ENCODE measurements around the gene ACAD9.

ACAD9 gene

GRCh38 chr3:128914966-128915645 lies 35.7 kb downstream of the ACAD9 start:
- H3K18ac ChIP-seq (ENCODE audit: low read depth in 1 of 2, low read length in 2 of 2), result no peak overlapping the region
- H3K79me1 ChIP-seq (replicated peaks; ENCODE audit: low read length, poor library complexity, severe bottlenecking), result no peaks in the 10 kb centered on the region
- H4K91ac ChIP-seq (ENCODE audit: low read length), result no peak overlapping the region
- H2BK15ac ChIP-seq (ENCODE audit: low read depth, poor library complexity, severe bottlenecking), result no peak overlapping the region
- H3K4me3 ChIP-seq (ENCODE audit: insufficient read depth in 1 of 2, low read depth in 1 of 2, low read length in 2 of 2), result no peak overlapping the region
- no peak overlapping the region for H3K27ac ChIP-seq (ENCODE audit: low read length, poor library complexity, severe bottlenecking)
- WGBS, result 99% methylated on average over 10 of the region's 10 CpGs
- H3K9ac ChIP-seq (ENCODE audit: low read length), result no peak overlapping the region
- H2AK5ac ChIP-seq (ENCODE audit: low read length, severe bottlenecking), result no peak overlapping the region
- H3K4me1 ChIP-seq (ENCODE audit: control insufficient read depth, insufficient read depth, low read depth, low read length), result no peaks in the 10 kb centered on the region
- no peak overlapping the region for H2BK5ac ChIP-seq (ENCODE audit: low read depth, low read length, poor library complexity, severe bottlenecking)
- H3K9me3 ChIP-seq (ENCODE audit: control insufficient read depth, low read length), result peaks cover 13% of the 10 kb centered on the region
- no peak overlapping the region for H4K8ac ChIP-seq (ENCODE audit: low read length)
- no peak overlapping the region for H3K14ac ChIP-seq (ENCODE audit: low read length in 2 of 2)
- DNase-seq, result no peak
- no peak overlapping the region for H3K23ac ChIP-seq (ENCODE audit: low read length in 2 of 2)
- H2BK120ac ChIP-seq (ENCODE audit: low read depth, low read length), result no peak overlapping the region
- no peak overlapping the region for H2BK12ac ChIP-seq (ENCODE audit: low read length in 2 of 2)
- H3K36me3 ChIP-seq (ENCODE audit: control insufficient read depth in 1 of 2, insufficient read depth in 2 of 2, low read depth in 1 of 2, low read length in 2 of 2), result peaks cover 56 to 93% of the 10 kb centered on the region in 2 experiments
- H2AFZ ChIP-seq (ENCODE audit: low read depth, low read length), result no peak overlapping the region
- no peaks in the 10 kb centered on the region for H3K27me3 ChIP-seq (ENCODE audit: control insufficient read depth in 1 of 2, insufficient read depth in 1 of 2, low read length in 2 of 2)
- no peak overlapping the region for H3K4ac ChIP-seq (ENCODE audit: low read depth in 1 of 2, low read length in 2 of 2)
- no peak overlapping the region for H3K4me2 ChIP-seq (ENCODE audit: low read length, poor library complexity, severe bottlenecking)

DNA sequence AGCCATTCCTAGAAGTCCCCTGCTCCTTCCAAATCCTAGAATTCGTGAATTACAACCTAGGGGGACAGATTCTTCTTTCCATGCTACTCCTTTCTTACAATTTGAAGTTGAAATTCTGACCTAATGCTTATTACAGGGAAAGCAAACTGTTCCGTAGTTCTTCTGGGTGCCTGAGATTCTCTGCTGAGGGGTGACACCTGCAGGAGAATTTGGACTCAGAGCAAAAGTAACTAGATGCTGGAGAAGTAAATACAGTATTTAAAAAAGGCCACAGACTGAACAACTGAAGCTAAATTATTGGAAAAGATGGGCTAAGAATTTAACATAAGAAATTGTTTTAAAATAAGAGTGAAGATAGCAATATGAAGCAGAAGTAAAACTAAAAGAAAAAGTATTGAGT lies 37.9 kb downstream of the ACAD9 start:
- Histone ChIP-seq H2BK12ac (ENCODE audit: low read length in 2 of 2) (no peak overlapping the region), H3K4me2 (ENCODE audit: low read length, poor library complexity, severe bottlenecking) (no peak overlapping the region), H3K14ac (ENCODE audit: low read length in 2 of 2) (no peak overlapping the region), H4K8ac (ENCODE audit: low read length) (no peak overlapping the region), H3K4me3 (ENCODE audit: insufficient read depth in 1 of 2, low read depth in 1 of 2, low read length in 2 of 2) (no peak overlapping the region), H2BK120ac (ENCODE audit: low read depth, low read length) (no peak overlapping the region), H2BK5ac (ENCODE audit: low read depth, low read length, poor library complexity, severe bottlenecking) (no peak overlapping the region), H4K91ac (ENCODE audit: low read length) (no peak overlapping the region), H3K27me3 (ENCODE audit: control insufficient read depth in 1 of 2, insufficient read depth in 1 of 2, low read length in 2 of 2) (no peaks in the 10 kb centered on the region), H3K4me1 (ENCODE audit: control insufficient read depth, insufficient read depth, low read depth, low read length) (no peaks in the 10 kb centered on the region), H3K79me1 (replicated peaks; ENCODE audit: low read length, poor library complexity, severe bottlenecking) (no peaks in the 10 kb centered on the region), H2AFZ (ENCODE audit: low read depth, low read length) (no peak overlapping the region), H3K36me3 (ENCODE audit: control insufficient read depth in 1 of 2, insufficient read depth in 2 of 2, low read depth in 1 of 2, low read length in 2 of 2) (peaks cover 34 to 72% of the 10 kb centered on the region in 2 experiments), H3K9me3 (ENCODE audit: control insufficient read depth, low read length) (peaks cover 26% of the 10 kb centered on the region), H2BK15ac (ENCODE audit: low read depth, poor library complexity, severe bottlenecking) (no peak overlapping the region), H3K9ac (ENCODE audit: low read length) (no peak overlapping the region), H2AK5ac (ENCODE audit: low read length, severe bottlenecking) (no peak overlapping the region), H3K23ac (ENCODE audit: low read length in 2 of 2) (no peak overlapping the region), H3K27ac (ENCODE audit: low read length, poor library complexity, severe bottlenecking) (no peak overlapping the region), H3K4ac (ENCODE audit: low read depth in 1 of 2, low read length in 2 of 2) (no peak overlapping the region), H3K18ac (ENCODE audit: low read depth in 1 of 2, low read length in 2 of 2) (no peak overlapping the region)
- DNase-seq, result no peak
- 97% methylated on average over 2 of the region's 2 CpGs for WGBS

DNA sequence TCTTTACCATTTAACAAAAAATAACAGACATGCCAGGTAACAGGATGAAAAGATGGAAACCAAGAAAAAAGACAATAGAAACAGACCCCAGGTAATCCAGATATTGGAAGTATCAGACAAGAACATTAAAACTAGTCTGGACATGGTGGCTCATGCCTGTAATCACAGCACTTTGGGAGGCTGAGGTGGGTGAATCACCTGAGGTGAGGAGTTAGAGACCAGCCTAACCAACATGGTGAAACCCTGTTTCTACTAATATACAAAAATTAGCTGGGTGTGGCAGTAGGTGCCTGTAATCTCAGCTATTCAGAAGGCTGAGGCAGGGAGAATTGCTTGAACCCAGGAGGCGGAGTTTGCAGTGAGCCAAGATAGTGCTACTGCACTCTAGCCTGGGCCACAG lies 40.6 kb downstream of the ACAD9 start:
- no peak overlapping the region for H3K27ac ChIP-seq (ENCODE audit: low read length, poor library complexity, severe bottlenecking)
- H3K23ac ChIP-seq (ENCODE audit: low read length in 2 of 2), result no peak overlapping the region
- no peak overlapping the region for H3K18ac ChIP-seq (ENCODE audit: low read depth in 1 of 2, low read length in 2 of 2)
- no peak overlapping the region for H2AK5ac ChIP-seq (ENCODE audit: low read length, severe bottlenecking)
- no CpG with 5 or more reads among the region's 1 CpG for WGBS
- H2BK15ac ChIP-seq (ENCODE audit: low read depth, poor library complexity, severe bottlenecking), result no peak overlapping the region
- peaks cover 8 to 45% of the 10 kb centered on the region in 2 experiments for H3K36me3 ChIP-seq (ENCODE audit: control insufficient read depth in 1 of 2, insufficient read depth in 2 of 2, low read depth in 1 of 2, low read length in 2 of 2)
- no peak overlapping the region for H3K4me3 ChIP-seq (ENCODE audit: insufficient read depth in 1 of 2, low read depth in 1 of 2, low read length in 2 of 2)
- no peak overlapping the region for H2BK120ac ChIP-seq (ENCODE audit: low read depth, low read length)
- peaks cover 50% of the 10 kb centered on the region for H3K9me3 ChIP-seq (ENCODE audit: control insufficient read depth, low read length)
- H2BK5ac ChIP-seq (ENCODE audit: low read depth, low read length, poor library complexity, severe bottlenecking), result no peak overlapping the region
- no peak overlapping the region for H3K4me2 ChIP-seq (ENCODE audit: low read length, poor library complexity, severe bottlenecking)
- no peak overlapping the region for H3K9ac ChIP-seq (ENCODE audit: low read length)
- no peak overlapping the region for H2AFZ ChIP-seq (ENCODE audit: low read depth, low read length)
- no peak overlapping the region for H3K4ac ChIP-seq (ENCODE audit: low read depth in 1 of 2, low read length in 2 of 2)
- no peaks in the 10 kb centered on the region for H3K4me1 ChIP-seq (ENCODE audit: control insufficient read depth, insufficient read depth, low read depth, low read length)
- no peaks in the 10 kb centered on the region for H3K79me1 ChIP-seq (replicated peaks; ENCODE audit: low read length, poor library complexity, severe bottlenecking)
- no peak overlapping the region for H3K14ac ChIP-seq (ENCODE audit: low read length in 2 of 2)
- H4K91ac ChIP-seq (ENCODE audit: low read length), result no peak overlapping the region
- no peak overlapping the region for H2BK12ac ChIP-seq (ENCODE audit: low read length in 2 of 2)
- H4K8ac ChIP-seq (ENCODE audit: low read length), result no peak overlapping the region
- DNase-seq, result no peak
- H3K27me3 ChIP-seq (ENCODE audit: control insufficient read depth in 1 of 2, insufficient read depth in 1 of 2, low read length in 2 of 2), result no peaks in the 10 kb centered on the region

GRCh38 chr3:128922804-128923459 lies 43.5 kb downstream of the ACAD9 start:
- Histone ChIP-seq H3K9ac (ENCODE audit: low read length) (no peak overlapping the region), H3K14ac (ENCODE audit: low read length in 2 of 2) (no peak overlapping the region), H3K27ac (ENCODE audit: low read length, poor library complexity, severe bottlenecking) (no peak overlapping the region), H2BK5ac (ENCODE audit: low read depth, low read length, poor library complexity, severe bottlenecking) (no peak overlapping the region), H3K4me1 (ENCODE audit: control insufficient read depth, insufficient read depth, low read depth, low read length) (no peaks in the 10 kb centered on the region), H3K4me3 (ENCODE audit: insufficient read depth in 1 of 2, low read depth in 1 of 2, low read length in 2 of 2) (no peak overlapping the region), H3K36me3 (ENCODE audit: control insufficient read depth in 1 of 2, insufficient read depth in 2 of 2, low read depth in 1 of 2, low read length in 2 of 2) (peaks cover 0 to 16% of the 10 kb centered on the region in 2 experiments), H2AK5ac (ENCODE audit: low read length, severe bottlenecking) (no peak overlapping the region), H4K91ac (ENCODE audit: low read length) (no peak overlapping the region), H3K4ac (ENCODE audit: low read depth in 1 of 2, low read length in 2 of 2) (no peak overlapping the region), H2BK12ac (ENCODE audit: low read length in 2 of 2) (no peak overlapping the region), H3K9me3 (ENCODE audit: control insufficient read depth, low read length) (peaks cover 70% of the 10 kb centered on the region), H4K8ac (ENCODE audit: low read length) (no peak overlapping the region), H3K23ac (ENCODE audit: low read length in 2 of 2) (no peak overlapping the region), H3K4me2 (ENCODE audit: low read length, poor library complexity, severe bottlenecking) (no peak overlapping the region), H2BK15ac (ENCODE audit: low read depth, poor library complexity, severe bottlenecking) (no peak overlapping the region), H3K79me1 (replicated peaks; ENCODE audit: low read length, poor library complexity, severe bottlenecking) (no peaks in the 10 kb centered on the region), H2BK120ac (ENCODE audit: low read depth, low read length) (no peak overlapping the region), H3K18ac (ENCODE audit: low read depth in 1 of 2, low read length in 2 of 2) (no peak overlapping the region), H3K27me3 (ENCODE audit: control insufficient read depth in 1 of 2, insufficient read depth in 1 of 2, low read length in 2 of 2) (no peaks in the 10 kb centered on the region), H2AFZ (ENCODE audit: low read depth, low read length) (no peak overlapping the region)
- WGBS, result 85% methylated on average over 10 of the region's 10 CpGs
- no peak for DNase-seq
